AG08396 (cell line): Measurements from ENCODE around the gene CLSTN2.

Source experiments
- DNase-seq: peaks from one replicate; pipeline ENCODE4 v3.0.0; 2012; ENCODE audit warnings: low spot score, mixed read lengths

Gene CLSTN2

GRCh38 chr3:140552403-140552802 is 617.4 kb downstream of the CLSTN2 start:
- no peak for DNase-seq

GRCh38 chr3:140552898-140553297 is 617.9 kb downstream of the CLSTN2 start:
- no peak for DNase-seq

- DNase-seq = no peak
Measured at GRCh38 chr3:140553591-140553990, 618.6 kb downstream of the CLSTN2 start.

- no peak for DNase-seq
Measured at GRCh38 chr3:140555666-140556065, 620.7 kb downstream of the CLSTN2 start.

- DNase-seq = no peak
Measured at GRCh38 chr3:140557476-140557875, 622.5 kb downstream of the CLSTN2 start.

GRCh38 chr3:140559546-140559945 is 624.6 kb downstream of the CLSTN2 start:
- DNase-seq = no peak

GRCh38 chr3:140563206-140563760 is 628.3 kb downstream of the CLSTN2 start:
- DNase-seq = no peak

- no peak for DNase-seq
Measured at GRCh38 chr3:140568131-140568530, 633.1 kb downstream of the CLSTN2 start.

- DNase-seq = no peak
Measured at GRCh38 chr3:140568842-140569520, 634.0 kb downstream of the CLSTN2 start.

- DNase-seq = no peak
Measured at GRCh38 chr3:140570602-140571001, 635.6 kb downstream of the CLSTN2 start.

- no peak for DNase-seq
Measured at GRCh38 chr3:140571836-140572235, 636.9 kb downstream of the CLSTN2 start.

GRCh38 chr3:140572334-140572733 is 637.3 kb downstream of the CLSTN2 start:
- no peak for DNase-seq

GRCh38 chr3:140573011-140573410 is 638.0 kb downstream of the CLSTN2 start:
- no peak for DNase-seq

GRCh38 chr3:140574375-140574774 is 639.4 kb downstream of the CLSTN2 start:
- no peak for DNase-seq

- DNase-seq = no peak
Measured at GRCh38 chr3:140576449-140576848, 641.5 kb downstream of the CLSTN2 start.

GRCh38 chr3:140577911-140578310 is 642.9 kb downstream of the CLSTN2 start:
- no peak for DNase-seq

GRCh38 chr3:140579260-140579659 is 644.3 kb downstream of the CLSTN2 start:
- DNase-seq = no peak

GRCh38 chr3:140580746-140581145 is 645.8 kb downstream of the CLSTN2 start:
- DNase-seq = no peak

GRCh38 chr3:140584549-140584948 is 649.6 kb downstream of the CLSTN2 start:
- DNase-seq = no peak

GRCh38 chr3:140585828-140586227 is 650.8 kb downstream of the CLSTN2 start:
- no peak for DNase-seq

- DNase-seq = no peak
Measured at GRCh38 chr3:140586311-140586710, 651.3 kb downstream of the CLSTN2 start.

GRCh38 chr3:140588558-140588957 is 653.6 kb downstream of the CLSTN2 start:
- no peak for DNase-seq

- DNase-seq = no peak
Measured at GRCh38 chr3:140593766-140594165, 658.8 kb downstream of the CLSTN2 start.

GRCh38 chr3:140595295-140595694 is 660.3 kb downstream of the CLSTN2 start:
- DNase-seq = no peak
